ENCODE data around the gene STIL. TPM values are rescaled to one million over a fixed set of nuclear protein-coding genes. Genes with fewer than 3 reads are reported as not detected.

STIL gene
- total RNA-seq, 1 experiment from 2014 or later = 42.0 TPM

DNA sequence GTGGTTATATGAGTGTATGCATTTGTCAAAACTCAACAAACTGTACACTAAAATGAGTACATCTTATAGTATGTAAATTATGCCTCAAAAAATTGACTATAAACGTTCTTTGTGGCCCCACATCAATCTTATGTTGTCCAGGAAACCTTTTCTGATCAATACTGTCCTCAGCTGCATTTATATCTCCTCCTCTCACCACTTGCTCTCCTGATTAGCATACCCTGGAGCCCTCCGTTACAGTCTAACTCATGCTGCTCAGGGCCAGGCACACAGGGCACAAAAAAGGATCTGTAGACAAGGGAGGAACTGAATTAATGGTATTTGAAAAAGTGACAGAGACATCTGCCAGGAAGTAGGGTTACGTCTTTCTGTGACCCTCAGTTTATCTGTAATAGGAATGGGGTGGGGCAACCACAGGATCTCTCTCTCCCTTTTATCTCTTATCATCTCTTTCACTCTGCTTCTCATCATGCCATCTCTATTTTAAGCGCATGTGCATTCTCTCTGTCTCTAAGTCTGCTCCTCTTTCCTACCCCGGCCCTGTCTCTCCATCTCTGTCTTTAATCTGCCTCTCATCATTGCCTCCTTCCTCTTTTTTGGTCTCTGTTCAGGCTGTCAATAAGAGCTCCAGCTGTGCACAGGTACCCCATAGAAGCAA lies 74.9 kb downstream of the STIL start:
- no peak for DNase-seq (ENCODE audit: low read depth in 1 of 2, low spot score in 2 of 2)
- H3K9me3 ChIP-seq (replicated peaks) = no peaks in the 10 kb centered on the region
- H3K27me3 ChIP-seq (replicated peaks) = peaks cover 9% of the 10 kb centered on the region; the same call in 1 of the 2 replicates
- H3K4me3 ChIP-seq = no peak overlapping the region
- H3K4me1 ChIP-seq (replicated peaks) = no peaks in the 10 kb centered on the region
- no peaks in the 10 kb centered on the region for H3K36me3 ChIP-seq
- no peak overlapping the region for H3K27ac ChIP-seq

- DNase-seq (ENCODE audit: low read depth in 1 of 2, low spot score in 2 of 2) = no peak
- H3K4me3 ChIP-seq = no peak overlapping the region
- H3K27me3 ChIP-seq (replicated peaks) = peaks cover 30% of the 10 kb centered on the region
- H3K4me1 ChIP-seq (replicated peaks) = peaks cover 5% of the 10 kb centered on the region; the same call in 1 of the 2 replicates
- H3K36me3 ChIP-seq = no peaks in the 10 kb centered on the region
- no peaks in the 10 kb centered on the region; the same call in 1 of the 2 replicates for H3K9me3 ChIP-seq (replicated peaks)
- H3K27ac ChIP-seq = no peak overlapping the region
Measured at GRCh38 chr1:47235806-47236205, 78.1 kb downstream of the STIL start.

DNA sequence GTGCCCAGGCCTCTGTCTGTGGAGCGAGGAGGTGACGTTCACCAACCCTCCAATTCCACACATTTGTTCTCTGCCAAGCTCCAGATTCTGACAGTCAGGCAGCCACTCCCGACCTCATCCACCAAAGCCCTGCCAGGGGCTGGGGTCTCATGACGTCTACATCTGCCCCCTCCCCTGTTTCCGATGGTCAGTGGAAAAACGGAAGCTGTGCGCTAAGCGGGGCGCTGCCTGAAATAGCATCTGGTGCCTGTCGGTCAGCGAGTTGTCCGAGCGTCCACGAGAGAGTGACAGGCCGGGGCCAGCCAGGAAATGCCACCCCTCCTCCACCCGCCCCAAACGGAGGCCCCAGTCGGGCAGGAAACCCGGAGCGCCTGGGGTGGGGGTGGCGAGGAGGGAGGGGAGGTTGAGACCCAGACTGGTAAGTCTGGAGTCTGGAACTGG lies 78.7 kb downstream of the STIL start:
- no peaks in the 10 kb centered on the region for H3K36me3 ChIP-seq
- no peak for DNase-seq (ENCODE audit: low read depth in 1 of 2, low spot score in 2 of 2)
- H3K9me3 ChIP-seq (replicated peaks) = no peaks in the 10 kb centered on the region; the same call in 1 of the 2 replicates
- no peak overlapping the region for H3K27ac ChIP-seq
- H3K4me1 ChIP-seq (replicated peaks) = peaks cover 5% of the 10 kb centered on the region; the same call in 1 of the 2 replicates
- H3K27me3 ChIP-seq (replicated peaks) = peaks cover 35% of the 10 kb centered on the region
- H3K4me3 ChIP-seq = no peak overlapping the region

GRCh38 chr1:47233186-47233585 lies 80.8 kb downstream of the STIL start:
- no peaks in the 10 kb centered on the region; the same call in 1 of the 2 replicates for H3K9me3 ChIP-seq (replicated peaks)
- H3K27me3 ChIP-seq (replicated peaks) = peaks cover 44% of the 10 kb centered on the region
- H3K36me3 ChIP-seq = no peaks in the 10 kb centered on the region
- H3K4me1 ChIP-seq (replicated peaks) = peaks cover 5% of the 10 kb centered on the region; the same call in 1 of the 2 replicates
- DNase-seq (ENCODE audit: low read depth in 1 of 2, low spot score in 2 of 2) = no peak
- H3K4me3 ChIP-seq = no peak overlapping the region
- H3K27ac ChIP-seq = no peak overlapping the region

- DNase-seq (ENCODE audit: low read depth in 1 of 2, low spot score in 2 of 2) = no peak
- peaks cover 53% of the 10 kb centered on the region for H3K27me3 ChIP-seq (replicated peaks)
- H3K4me1 ChIP-seq (replicated peaks) = peaks cover 5% of the 10 kb centered on the region; the same call in 1 of the 2 replicates
- no peak within 1 kb of the TSS for H3K4me3 ChIP-seq
- H3K36me3 ChIP-seq = no peaks in the 10 kb centered on the region
- H3K27ac ChIP-seq = no peak within 1 kb of the TSS
- H3K9me3 ChIP-seq (replicated peaks) = no peaks in the 10 kb centered on the region; the same call in 1 of the 2 replicates
Measured at GRCh38 chr1:47232187-47232874, 81.6 kb downstream of the STIL start, which contains the start of gene TAL1. TSS of gene TAL1 (minus strand) at chr1:47232225. CDS start at chr1:47225888, 6,337 bp downstream.

- H3K27ac ChIP-seq = no peak overlapping the region
- peak in 1 of 2 experiments; percentile 31 for DNase-seq (ENCODE audit: low read depth in 1 of 2, low spot score in 2 of 2)
- no peaks in the 10 kb centered on the region; the same call in 1 of the 2 replicates for H3K9me3 ChIP-seq (replicated peaks)
- H3K4me1 ChIP-seq (replicated peaks) = peaks cover 5% of the 10 kb centered on the region; the same call in 1 of the 2 replicates
- H3K36me3 ChIP-seq = no peaks in the 10 kb centered on the region
- no peak overlapping the region for H3K4me3 ChIP-seq
- peaks cover 59% of the 10 kb centered on the region for H3K27me3 ChIP-seq (replicated peaks)
Measured at GRCh38 chr1:47231301-47232186, 82.4 kb downstream of the STIL start.

DNA sequence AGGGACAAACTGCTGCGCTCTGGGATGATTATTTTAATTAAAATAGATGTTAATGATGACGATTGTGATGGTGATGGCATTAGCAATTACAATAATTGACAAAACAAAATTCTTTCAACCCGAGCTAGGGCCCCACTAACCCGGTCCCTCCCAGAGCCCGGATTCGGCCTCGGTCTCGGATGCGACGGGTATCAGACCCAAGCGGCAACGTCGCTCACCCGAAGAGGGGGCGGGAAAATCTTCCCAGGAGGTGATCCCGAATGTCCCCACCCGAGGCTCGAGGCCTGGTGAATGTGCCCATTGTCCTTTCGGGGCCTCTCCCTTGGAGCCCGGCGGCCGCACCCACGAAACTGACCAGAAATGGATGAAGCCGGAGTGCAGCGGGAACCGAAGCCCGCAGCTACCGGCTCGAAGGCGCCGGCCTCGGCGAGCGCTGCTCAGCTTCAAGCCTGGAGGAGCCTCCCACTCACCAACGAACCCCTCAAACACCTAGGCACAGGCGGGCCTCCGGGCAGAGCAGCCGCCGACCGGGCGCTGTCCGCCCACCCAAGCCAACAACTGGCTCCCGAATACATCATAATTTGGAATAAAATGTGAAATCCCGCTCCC lies 83.2 kb downstream of the STIL start:
- H3K4me1 ChIP-seq (replicated peaks) = peaks cover 5% of the 10 kb centered on the region; the same call in 1 of the 2 replicates
- H3K4me3 ChIP-seq = no peak overlapping the region
- H3K36me3 ChIP-seq = no peaks in the 10 kb centered on the region
- no peak overlapping the region for H3K27ac ChIP-seq
- no peaks in the 10 kb centered on the region; the same call in 1 of the 2 replicates for H3K9me3 ChIP-seq (replicated peaks)
- peaks cover 67% of the 10 kb centered on the region for H3K27me3 ChIP-seq (replicated peaks)
- DNase-seq (ENCODE audit: low read depth in 1 of 2, low spot score in 2 of 2) = no peak

- H3K27me3 ChIP-seq (replicated peaks) = peaks cover 74% of the 10 kb centered on the region
- H3K9me3 ChIP-seq (replicated peaks) = no peaks in the 10 kb centered on the region; the same call in 1 of the 2 replicates
- H3K27ac ChIP-seq = no peak overlapping the region
- H3K4me1 ChIP-seq (replicated peaks) = peaks cover 10% of the 10 kb centered on the region
- H3K36me3 ChIP-seq = no peaks in the 10 kb centered on the region
- no peak for DNase-seq (ENCODE audit: low read depth in 1 of 2, low spot score in 2 of 2)
- no peak overlapping the region for H3K4me3 ChIP-seq
Measured at GRCh38 chr1:47229886-47230691, 83.9 kb downstream of the STIL start.

DNA sequence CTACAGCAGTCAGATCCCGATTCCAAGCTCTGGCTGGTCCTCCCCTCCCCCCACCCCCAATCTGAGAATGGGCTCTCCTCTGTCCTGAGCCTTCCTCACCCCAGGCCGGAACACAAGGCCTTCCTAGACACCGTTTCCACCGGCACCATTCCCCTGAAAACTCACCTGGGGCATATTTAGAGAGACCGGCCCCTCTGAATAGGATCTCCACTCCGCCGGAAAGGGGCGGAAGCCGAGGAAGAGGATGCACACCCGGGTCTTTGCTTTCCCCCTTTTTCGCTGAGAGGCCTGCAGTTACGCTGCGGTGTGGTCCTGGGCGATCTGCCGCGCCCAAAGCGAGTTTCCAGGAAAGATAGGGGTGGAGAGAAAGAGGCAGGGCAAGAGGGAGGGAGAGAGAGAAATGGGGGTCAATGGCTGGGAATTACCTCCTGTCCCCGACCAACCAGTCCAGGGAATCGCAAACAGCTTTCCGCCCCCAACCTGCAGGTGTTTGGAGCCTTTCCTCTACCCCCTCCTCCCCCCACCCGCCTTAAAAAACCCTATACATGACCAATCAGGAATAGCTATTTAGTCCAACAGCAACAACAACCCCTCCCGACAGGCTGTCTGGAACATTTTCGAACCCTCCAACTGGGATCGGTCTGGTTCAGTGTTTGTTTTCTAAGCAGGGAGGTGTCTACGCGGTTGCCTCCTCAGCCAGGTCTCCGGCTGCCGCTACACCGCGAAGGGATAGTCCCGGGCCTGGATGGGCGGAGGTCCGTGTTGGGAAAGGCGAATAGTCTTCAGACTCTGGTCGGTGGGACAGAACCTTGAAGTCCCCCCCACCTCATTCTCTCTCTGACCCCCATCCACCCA lies 84.7 kb downstream of the STIL start:
- H3K4me3 ChIP-seq = no peak overlapping the region
- H3K27ac ChIP-seq = no peak overlapping the region
- peaks cover 82% of the 10 kb centered on the region for H3K27me3 ChIP-seq (replicated peaks)
- peaks cover 10% of the 10 kb centered on the region for H3K4me1 ChIP-seq (replicated peaks)
- no peaks in the 10 kb centered on the region; the same call in 1 of the 2 replicates for H3K9me3 ChIP-seq (replicated peaks)
- H3K36me3 ChIP-seq = no peaks in the 10 kb centered on the region
- DNase-seq (ENCODE audit: low read depth in 1 of 2, low spot score in 2 of 2) = no peak

- H3K27ac ChIP-seq = no peak overlapping the region
- no peak overlapping the region for H3K4me3 ChIP-seq
- DNase-seq (ENCODE audit: low read depth in 1 of 2, low spot score in 2 of 2) = no peak
Measured at GRCh38 chr1:47228644-47229030, 85.3 kb downstream of the STIL start.

GRCh38 chr1:47227341-47228232 lies 86.4 kb downstream of the STIL start:
- H3K36me3 ChIP-seq = no peaks in the 10 kb centered on the region
- H3K27me3 ChIP-seq (replicated peaks) = peaks cover 81% of the 10 kb centered on the region
- no peak overlapping the region for H3K27ac ChIP-seq
- no peak overlapping the region for H3K4me3 ChIP-seq
- DNase-seq (ENCODE audit: low read depth in 1 of 2, low spot score in 2 of 2) = no peak
- peaks cover 10% of the 10 kb centered on the region for H3K4me1 ChIP-seq (replicated peaks)
- no peaks in the 10 kb centered on the region; the same call in 1 of the 2 replicates for H3K9me3 ChIP-seq (replicated peaks)

More at GRCh38 chr1:47228644-47229030, 85.3 kb downstream of the STIL start:
- Histone ChIP-seq H3K4me1 (replicated peaks) (peaks cover 10% of the 10 kb centered on the region), H3K27me3 (replicated peaks) (peaks cover 86% of the 10 kb centered on the region), H3K36me3 (no peaks in the 10 kb centered on the region), H3K9me3 (replicated peaks) (no peaks in the 10 kb centered on the region; the same call in 1 of the 2 replicates)

Data from SJSA1 (cell line).